RWPE2 (cell line): Measurements from ENCODE around the gene EYA3.

Experiments
- ATAC-seq: fragments of 200-7000 bp; cut with Tn5 transposase; 3 replicates; pipeline ENCODE4 v1.9.1; 2021; ENCODE audit warnings: low read depth
- DNase-seq: peaks from one replicate; pipeline ENCODE4 v3.0.0-alpha.2; 2020; ENCODE audit warnings: low spot score
- H3K27ac ChIP-seq: fragments of 450-650 bp; 2 replicates; pipeline ENCODE4 v1.5.1; 2017; ENCODE audit warnings: mild to moderate bottlenecking; ENCODE audit not compliant: poor library complexity, severe bottlenecking
- H3K27me3 ChIP-seq: fragments of 250-450 bp; sonication (Bioruptor Pico); 2 replicates; pipeline ENCODE4 v1.5.1; 2021; ENCODE audit warnings: mild to moderate bottlenecking, moderate library complexity; ENCODE audit not compliant: insufficient read depth, poor library complexity, severe bottlenecking
- H3K36me3 ChIP-seq: fragments of 250-450 bp; sonication (Bioruptor Pico); 2 replicates; pipeline ENCODE4 v1.5.1; 2020; ENCODE audit warnings: low read depth, mild to moderate bottlenecking, moderate library complexity
- H3K4me1 ChIP-seq: fragments of 250-450 bp; sonication (Bioruptor Pico); 2 replicates; pipeline ENCODE4 v1.5.1; 2021; ENCODE audit warnings: mild to moderate bottlenecking, moderate library complexity; ENCODE audit not compliant: insufficient read depth, poor library complexity, severe bottlenecking
- H3K4me3 ChIP-seq: fragments of 250-450 bp; sonication (Bioruptor Pico); 2 replicates; pipeline ENCODE4 v1.5.1; 2021; ENCODE audit warnings: mild to moderate bottlenecking, moderate library complexity; ENCODE audit not compliant: severe bottlenecking
- H3K9me3 ChIP-seq: fragments of 250-450 bp; sonication (Bioruptor Pico); 2 replicates; pipeline ENCODE4 v1.5.1; 2021; ENCODE audit warnings: mild to moderate bottlenecking, moderate library complexity; ENCODE audit not compliant: severe bottlenecking
- TF ChIP-seq, protein P1 (sequence below): fragments of 450-650 bp; IDR thresholded peaks from one replicate; pipeline ENCODE4 v1.5.1; 2017; ENCODE audit warnings: mild to moderate bottlenecking, moderate library complexity; ENCODE audit not compliant: poor library complexity, severe bottlenecking

The EYA3 gene

DNA sequence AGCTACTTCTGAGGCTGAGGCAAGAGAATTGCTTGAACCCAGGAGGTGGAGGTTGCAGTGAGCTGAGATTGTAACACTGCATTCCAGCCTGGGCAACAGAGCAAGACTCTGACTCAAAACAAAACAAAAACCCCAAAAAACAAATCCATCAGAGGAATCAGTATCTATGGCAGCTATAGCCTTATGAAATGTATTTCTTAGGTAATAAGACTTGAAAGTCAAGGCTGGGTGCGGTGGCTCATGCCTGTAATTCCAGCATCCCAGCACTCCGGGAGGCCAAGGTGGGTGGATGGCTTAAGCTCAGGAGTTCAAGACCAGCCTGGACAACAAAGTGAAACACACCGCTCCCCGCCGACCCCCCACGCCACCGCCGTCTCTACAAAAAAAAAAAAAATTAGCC is 31.1 kb upstream of the EYA3 start:
- peaks cover 6% of the 10 kb centered on the region for H3K4me1 ChIP-seq
- no peaks in the 10 kb centered on the region for H3K27me3 ChIP-seq
- no peak overlapping the region for H3K27ac ChIP-seq
- no peaks in the 10 kb centered on the region for H3K36me3 ChIP-seq
- no peaks in the 10 kb centered on the region for H3K9me3 ChIP-seq
- no peak for ATAC-seq
- TF ChIP-seq, protein P1, sequence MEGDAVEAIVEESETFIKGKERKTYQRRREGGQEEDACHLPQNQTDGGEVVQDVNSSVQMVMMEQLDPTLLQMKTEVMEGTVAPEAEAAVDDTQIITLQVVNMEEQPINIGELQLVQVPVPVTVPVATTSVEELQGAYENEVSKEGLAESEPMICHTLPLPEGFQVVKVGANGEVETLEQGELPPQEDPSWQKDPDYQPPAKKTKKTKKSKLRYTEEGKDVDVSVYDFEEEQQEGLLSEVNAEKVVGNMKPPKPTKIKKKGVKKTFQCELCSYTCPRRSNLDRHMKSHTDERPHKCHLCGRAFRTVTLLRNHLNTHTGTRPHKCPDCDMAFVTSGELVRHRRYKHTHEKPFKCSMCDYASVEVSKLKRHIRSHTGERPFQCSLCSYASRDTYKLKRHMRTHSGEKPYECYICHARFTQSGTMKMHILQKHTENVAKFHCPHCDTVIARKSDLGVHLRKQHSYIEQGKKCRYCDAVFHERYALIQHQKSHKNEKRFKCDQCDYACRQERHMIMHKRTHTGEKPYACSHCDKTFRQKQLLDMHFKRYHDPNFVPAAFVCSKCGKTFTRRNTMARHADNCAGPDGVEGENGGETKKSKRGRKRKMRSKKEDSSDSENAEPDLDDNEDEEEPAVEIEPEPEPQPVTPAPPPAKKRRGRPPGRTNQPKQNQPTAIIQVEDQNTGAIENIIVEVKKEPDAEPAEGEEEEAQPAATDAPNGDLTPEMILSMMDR, result no peak
- DNase-seq, result no peak
- no peak overlapping the region for H3K4me3 ChIP-seq

DNA sequence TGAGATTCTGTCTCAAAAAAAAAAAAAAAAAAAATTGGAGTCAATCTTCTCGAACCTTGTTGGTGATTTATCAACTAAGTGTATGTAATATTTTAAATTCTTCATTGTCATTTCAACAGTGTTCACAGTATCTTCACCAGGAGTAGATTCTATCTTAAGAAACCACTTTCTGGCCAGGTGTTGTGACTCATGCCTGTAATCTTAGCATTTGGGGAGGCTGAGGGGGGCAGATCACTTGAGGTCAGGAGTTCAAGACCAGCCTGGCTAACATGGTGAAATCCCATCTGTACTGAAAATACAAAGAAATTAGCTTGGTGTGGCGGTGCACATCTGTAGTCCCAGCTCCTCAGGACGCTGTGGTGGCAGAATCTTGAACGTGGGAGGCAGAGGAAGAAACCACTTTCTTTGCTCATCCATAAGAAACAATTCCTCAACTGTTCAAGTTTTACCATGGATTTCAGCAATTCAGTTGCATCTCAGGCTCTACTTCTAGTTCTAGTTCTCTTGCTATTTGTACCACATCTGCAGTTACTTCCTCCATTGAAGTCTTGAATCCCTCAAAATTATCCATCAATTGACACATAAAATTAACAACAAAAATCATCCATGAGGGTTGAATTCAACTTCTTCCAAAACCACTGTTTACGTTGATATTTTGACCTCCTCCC is 30.4 kb upstream of the EYA3 start:
- TF ChIP-seq, protein P1, result no peak
- no peaks in the 10 kb centered on the region for H3K27me3 ChIP-seq
- ATAC-seq, result no peak
- H3K4me1 ChIP-seq, result peaks cover 6% of the 10 kb centered on the region
- DNase-seq, result no peak
- no peak overlapping the region for H3K4me3 ChIP-seq
- H3K9me3 ChIP-seq, result no peaks in the 10 kb centered on the region
- H3K36me3 ChIP-seq, result no peaks in the 10 kb centered on the region
- no peak overlapping the region for H3K27ac ChIP-seq

DNA sequence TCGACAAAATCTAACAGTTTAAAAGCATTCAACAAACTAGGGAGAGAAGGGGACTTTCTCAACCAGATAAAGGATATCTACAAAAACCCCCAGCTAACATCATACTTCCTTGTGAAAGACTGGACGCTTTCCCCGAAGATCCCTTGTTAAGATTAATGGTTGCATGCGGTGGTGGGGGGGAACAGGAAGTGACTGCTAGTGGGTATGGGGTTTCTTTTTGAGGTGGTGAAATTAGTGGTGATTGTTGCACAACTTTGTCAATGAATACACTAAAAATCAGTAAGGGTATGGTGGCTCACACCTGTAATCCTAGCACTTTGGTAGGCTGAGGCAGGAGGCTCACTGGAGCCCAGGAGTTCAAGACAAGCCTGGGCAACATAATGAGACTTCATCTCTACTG is 26.9 kb upstream of the EYA3 start:
- Histone ChIP-seq H3K9me3 (no peaks in the 10 kb centered on the region), H3K4me1 (peaks cover 5% of the 10 kb centered on the region), H3K4me3 (no peak overlapping the region), H3K27me3 (no peaks in the 10 kb centered on the region), H3K36me3 (no peaks in the 10 kb centered on the region), H3K27ac (no peak overlapping the region)
- ATAC-seq (no peak), DNase-seq (no peak)
- TF ChIP-seq, protein P1, result no peak

DNA sequence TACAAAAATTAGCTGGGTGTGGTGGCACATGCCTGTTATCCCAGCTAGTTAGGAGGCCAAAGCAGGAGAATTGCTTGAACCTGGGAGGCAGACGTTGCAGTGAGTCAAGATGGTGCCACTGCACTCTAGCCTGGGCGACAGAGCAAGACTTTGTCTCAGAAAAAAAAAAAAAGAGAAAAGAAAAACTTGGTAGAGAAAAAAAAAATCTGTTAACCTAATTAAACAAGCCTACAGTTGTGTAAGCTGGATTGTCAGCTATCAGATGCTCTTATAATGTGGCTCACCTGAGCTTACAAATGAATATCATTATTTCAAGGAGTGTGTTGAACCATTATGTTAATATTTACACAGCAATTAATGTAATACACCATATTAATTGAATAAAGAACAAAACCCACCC is 26.4 kb upstream of the EYA3 start:
- no peak for ATAC-seq
- peaks cover 5% of the 10 kb centered on the region for H3K4me1 ChIP-seq
- H3K4me3 ChIP-seq, result no peak overlapping the region
- H3K36me3 ChIP-seq, result no peaks in the 10 kb centered on the region
- H3K27ac ChIP-seq, result no peak overlapping the region
- no peak for DNase-seq
- no peaks in the 10 kb centered on the region for H3K9me3 ChIP-seq
- H3K27me3 ChIP-seq, result no peaks in the 10 kb centered on the region
- TF ChIP-seq, protein P1, result no peak

DNA sequence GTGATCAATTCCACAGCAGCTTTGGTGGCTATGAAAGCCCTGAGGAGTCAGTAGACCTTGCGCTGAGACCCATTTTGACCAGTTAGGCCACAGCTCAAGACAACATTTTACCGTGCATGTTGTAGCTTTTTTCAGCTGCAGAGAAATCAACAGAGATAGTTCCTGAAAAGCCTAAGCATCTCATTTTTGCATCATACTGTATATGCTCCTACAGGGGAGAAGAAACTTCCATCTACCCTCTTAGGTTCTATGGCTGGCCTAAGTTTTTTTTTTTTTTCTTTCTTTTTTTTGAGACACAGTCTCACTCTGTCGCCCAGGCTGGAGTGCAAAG is 24.8 kb upstream of the EYA3 start:
- Histone ChIP-seq H3K4me3 (no peak overlapping the region), H3K4me1 (peaks cover 5% of the 10 kb centered on the region), H3K27ac (no peak overlapping the region), H3K36me3 (no peaks in the 10 kb centered on the region), H3K27me3 (no peaks in the 10 kb centered on the region), H3K9me3 (no peaks in the 10 kb centered on the region)
- DNase-seq, result no peak
- TF ChIP-seq, protein P1, result no peak
- ATAC-seq, result no peak
